Tibial nerve (tissue), 4 donors: ENCODE data around the gene KCTD12. TPM values are rescaled to one million over a fixed set of nuclear protein-coding genes. Genes with fewer than 3 reads are reported as not detected.

Source experiments
- DNase-seq, 2 donors: peaks; one replicate each; pipeline ENCODE4 v3.0.0-alpha.2; 2019; ENCODE audit warnings: low spot score in 2 of 2
- H3K27ac ChIP-seq, 4 donors: fragments of 200-600 bp; sonication (generic) in 3 of 4; one replicate each; pipeline ENCODE4 v1.5.1; 2017 to 2019; ENCODE audit warnings: mild to moderate bottlenecking in 1 of 4
- H3K27me3 ChIP-seq, 2 donors: fragments of 200-600 bp; sonication (generic) in 1 of 2; one replicate each; pipeline versions ENCODE4 v1.5.1 to v1.6.0; 2017 to 2019
- H3K36me3 ChIP-seq, 3 donors: fragments of 200-600 bp; sonication (generic); one replicate each; pipeline ENCODE4 v1.5.1; 2018 to 2019
- H3K4me1 ChIP-seq, 4 donors: fragments of 200-600 bp; sonication (generic) in 3 of 4; one replicate each; pipeline ENCODE4 v1.5.1; 2017 to 2019
- H3K4me3 ChIP-seq, 4 donors: fragments of 200-600 bp; sonication (generic) in 3 of 4; one replicate each; pipeline ENCODE4 v1.5.1; 2017 to 2019; ENCODE audit warnings: mild to moderate bottlenecking in 1 of 4, moderate library complexity in 1 of 4
- H3K9me3 ChIP-seq, 4 donors: fragments of 200-600 bp; sonication (generic) in 3 of 4; one replicate each; pipeline ENCODE4 v1.5.1; 2017 to 2019
- EP300 ChIP-seq, 2 donors: sonication (generic); formaldehyde crosslinking; IDR thresholded peaks; one replicate each; pipeline ENCODE4 v1.6.1; 2017; ENCODE audit warnings: antibody characterized with exemption in 2 of 2, mild to moderate bottlenecking in 1 of 2
- POLR2A ChIP-seq, 2 donors: fragments of 450-650 bp; IDR thresholded peaks; one replicate each; pipeline ENCODE4 v1.6.1; 2017; ENCODE audit warnings: antibody characterized with exemption in 2 of 2, mild to moderate bottlenecking in 2 of 2, moderate library complexity in 2 of 2
- WGBS, 2 donors: methylation state at CpG; one replicate each; pipeline ENCODE4 v1.1.5; 2018; 5-methylcytosine and 5-hydroxymethylcytosine counted together
- total RNA-seq, 4 donors: library from RNA; depleted of rRNA; stranded (reverse); fragments of >200 nt; gene quantifications; one replicate each; pipeline ENCODE4 v1.1.0, GENCODE V29; 2016
- TF ChIP-seq, protein P1 (sequence below), 5 experiments: fragments of 200-600 bp in 3 of 5; fragments of 450-650 bp in 2 of 5; sonication (generic) in 3 of 5; IDR thresholded peaks; one replicate each; pipeline ENCODE4 v1.5.1; 2016 to 2019; ENCODE audit warnings: antibody characterized with exemption in 5 of 5, mild to moderate bottlenecking in 3 of 5, moderate library complexity in 2 of 5

Gene KCTD12
- total RNA-seq, 4 donors from 2014 or later: 126 to 217 (median 159) TPM

DNA sequence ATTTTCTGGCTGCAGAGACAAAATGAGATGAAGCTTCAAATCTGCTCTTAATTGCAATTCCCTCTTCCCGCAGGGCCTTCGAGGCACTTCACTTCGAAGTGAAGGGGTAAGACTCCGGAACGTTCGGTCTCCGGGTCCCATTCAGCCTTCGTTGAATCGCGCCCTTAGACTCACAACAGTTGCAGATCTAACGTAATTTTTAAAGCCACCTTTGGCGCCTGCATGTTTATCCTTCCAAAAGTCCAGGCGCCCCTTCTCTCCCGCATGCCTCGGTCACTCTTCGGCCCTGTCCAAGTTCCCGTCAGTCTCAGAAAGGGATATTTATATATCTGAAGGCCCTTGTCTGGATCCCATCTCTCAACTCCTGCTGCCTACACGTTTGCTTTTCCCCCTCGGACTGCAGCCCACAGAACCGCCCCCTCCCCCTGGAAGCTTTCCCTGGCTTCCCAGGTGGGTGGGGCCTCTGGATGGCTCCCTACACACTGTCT is 915 bp upstream of the KCTD12 start:
- Histone ChIP-seq H3K36me3 (no peaks in the 10 kb centered on the region), H3K27me3 (no peaks in the 10 kb centered on the region), H3K9me3 (no peaks in the 10 kb centered on the region), H3K4me3 (peak overlapping the region; percentile 73 to 95 (median 82)), H3K4me1 (peaks cover 0 to 34% (median 6%) of the 10 kb centered on the region in 4 donors), H3K27ac (peak overlapping the region; percentile 81 to 98 (median 92))
- TF ChIP-seq POLR2A (IDR thresholded peaks at IDR 0.05): no peak
- TF ChIP-seq, protein P1, sequence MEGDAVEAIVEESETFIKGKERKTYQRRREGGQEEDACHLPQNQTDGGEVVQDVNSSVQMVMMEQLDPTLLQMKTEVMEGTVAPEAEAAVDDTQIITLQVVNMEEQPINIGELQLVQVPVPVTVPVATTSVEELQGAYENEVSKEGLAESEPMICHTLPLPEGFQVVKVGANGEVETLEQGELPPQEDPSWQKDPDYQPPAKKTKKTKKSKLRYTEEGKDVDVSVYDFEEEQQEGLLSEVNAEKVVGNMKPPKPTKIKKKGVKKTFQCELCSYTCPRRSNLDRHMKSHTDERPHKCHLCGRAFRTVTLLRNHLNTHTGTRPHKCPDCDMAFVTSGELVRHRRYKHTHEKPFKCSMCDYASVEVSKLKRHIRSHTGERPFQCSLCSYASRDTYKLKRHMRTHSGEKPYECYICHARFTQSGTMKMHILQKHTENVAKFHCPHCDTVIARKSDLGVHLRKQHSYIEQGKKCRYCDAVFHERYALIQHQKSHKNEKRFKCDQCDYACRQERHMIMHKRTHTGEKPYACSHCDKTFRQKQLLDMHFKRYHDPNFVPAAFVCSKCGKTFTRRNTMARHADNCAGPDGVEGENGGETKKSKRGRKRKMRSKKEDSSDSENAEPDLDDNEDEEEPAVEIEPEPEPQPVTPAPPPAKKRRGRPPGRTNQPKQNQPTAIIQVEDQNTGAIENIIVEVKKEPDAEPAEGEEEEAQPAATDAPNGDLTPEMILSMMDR (IDR thresholded peaks at IDR 0.05): no peak
- no peak for TF ChIP-seq EP300 (IDR thresholded peaks at IDR 0.05)
- no peak for DNase-seq
- WGBS, 2 donors: 3 to 10% methylated on average over 20 of the region's 20 CpGs

DNA sequence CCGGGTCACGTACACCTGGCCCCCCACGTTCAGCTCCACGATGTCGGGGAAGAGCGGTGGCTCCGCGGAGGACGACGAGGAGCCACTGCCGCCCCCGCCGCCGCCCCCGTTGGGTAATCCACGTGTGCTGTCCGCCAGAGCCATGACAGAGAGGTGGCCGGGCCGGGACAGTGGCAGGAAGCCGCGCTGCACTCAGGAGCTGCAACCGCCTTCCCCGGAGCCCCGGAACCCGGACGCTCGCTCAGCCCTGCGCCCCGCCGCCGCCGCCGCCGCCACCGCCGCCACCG is 257 bp downstream of the KCTD12 start:
- no peak for DNase-seq
- Histone ChIP-seq H3K9me3 (no peaks in the 10 kb centered on the region), H3K27ac (peak overlapping the region; percentile 81 to 98 (median 92)), H3K36me3 (no peaks in the 10 kb centered on the region), H3K4me3 (peak overlapping the region; percentile 73 to 95 (median 82)), H3K4me1 (peaks cover 0 to 42% (median 8%) of the 10 kb centered on the region in 4 donors), H3K27me3 (no peaks in the 10 kb centered on the region)
- TF ChIP-seq, protein P1 (IDR thresholded peaks at IDR 0.05): no peak
- TF ChIP-seq EP300 (IDR thresholded peaks at IDR 0.05): no peak
- TF ChIP-seq POLR2A (IDR thresholded peaks at IDR 0.05): no peak
- 3% methylated on average over 16 of the region's 37 CpGs; no CpG with 5 or more reads in 1 of the 2 donors for WGBS, 2 donors

DNA sequence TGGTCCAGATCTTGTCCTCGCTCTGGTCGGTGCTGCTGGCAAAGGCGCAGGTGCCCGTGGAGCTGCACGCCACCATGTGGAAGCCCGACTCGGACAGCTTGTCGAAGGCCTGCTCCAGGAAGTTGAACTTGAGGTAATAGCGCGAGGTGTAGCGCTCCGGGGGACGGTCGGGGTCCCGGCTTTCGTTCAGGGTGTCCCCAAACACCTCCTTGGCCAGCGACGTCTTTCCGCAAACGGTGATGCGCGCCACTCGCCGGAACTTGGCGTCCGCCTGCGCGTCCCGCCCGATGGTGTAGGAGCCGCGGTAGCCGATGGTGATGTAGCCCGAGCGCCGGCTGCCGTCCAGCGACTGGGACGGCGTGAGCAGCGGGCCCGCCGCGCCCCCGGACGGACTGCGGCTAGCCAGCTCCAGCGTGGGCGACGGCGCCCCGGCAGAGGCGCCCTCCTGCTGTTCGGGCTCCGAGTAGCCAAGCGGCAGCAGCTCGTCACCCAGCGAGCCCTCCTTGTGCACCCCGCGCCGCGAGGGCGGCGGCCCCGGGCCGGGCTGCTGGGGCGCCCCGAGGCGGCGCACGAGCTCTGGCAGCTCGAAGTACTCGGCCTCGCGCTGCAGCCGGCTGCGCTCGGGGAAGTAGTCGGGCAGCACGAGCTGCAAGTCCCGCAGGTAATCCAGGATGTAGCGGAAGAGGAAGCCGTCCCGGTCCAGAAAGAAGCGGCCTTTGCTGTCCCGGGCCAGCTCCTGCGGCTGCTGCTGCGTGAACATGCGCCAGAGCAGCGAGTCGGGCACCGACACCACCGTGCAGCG is 801 bp downstream of the KCTD12 start:
- peak; percentile 63 to 68 for DNase-seq
- Histone ChIP-seq H3K9me3 (no peaks in the 10 kb centered on the region), H3K4me1 (peaks cover 0 to 48% (median 9%) of the 10 kb centered on the region in 4 donors), H3K27ac (peak overlapping the region; percentile 81 to 98 (median 92)), H3K36me3 (no peaks in the 10 kb centered on the region), H3K27me3 (no peaks in the 10 kb centered on the region), H3K4me3 (peak overlapping the region; percentile 73 to 95 (median 82))
- WGBS, 2 donors: 0 to 1% methylated on average over 50 to 57 of the region's 94 CpGs
- TF ChIP-seq POLR2A (IDR thresholded peaks at IDR 0.05) (peak in 1 of 2 donors; percentile 6), EP300 (IDR thresholded peaks at IDR 0.05) (peak in 1 of 2 donors; percentile 67)
- TF ChIP-seq, protein P1 (IDR thresholded peaks at IDR 0.05): peak in 4 of 5 experiments; percentile 50 to 67 (median 58)

DNA sequence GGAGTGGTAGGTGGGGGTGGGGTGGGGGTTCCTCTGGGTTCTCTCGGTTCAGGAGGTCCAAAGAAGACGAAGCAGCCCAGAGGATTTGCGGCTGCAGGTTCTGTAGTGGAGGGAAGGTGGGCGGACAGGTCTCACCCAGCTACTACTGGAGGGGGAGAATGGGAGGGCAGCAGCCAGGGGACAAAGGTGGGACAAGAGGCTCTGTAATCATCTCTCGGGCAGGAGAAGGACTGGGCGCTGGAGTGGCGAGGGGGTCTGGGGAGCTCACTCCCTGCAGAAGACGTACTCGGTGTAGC is 1.4 kb downstream of the KCTD12 start:
- no peaks in the 10 kb centered on the region for H3K9me3 ChIP-seq

More for the DNA sequence above, 1.4 kb downstream of the KCTD12 start:
- Histone ChIP-seq H3K36me3 (no peaks in the 10 kb centered on the region), H3K4me1 (peaks cover 0 to 53% (median 11%) of the 10 kb centered on the region in 4 donors), H3K27ac (peak overlapping the region; percentile 81 to 98 (median 92)), H3K4me3 (peak overlapping the region; percentile 73 to 95 (median 82)), H3K27me3 (no peaks in the 10 kb centered on the region)
- 3 to 7% methylated on average over 7 to 9 of the region's 9 CpGs for WGBS, 2 donors
- no peak for DNase-seq
- TF ChIP-seq POLR2A (IDR thresholded peaks at IDR 0.05) (no peak), EP300 (IDR thresholded peaks at IDR 0.05) (no peak)
- TF ChIP-seq, protein P1 (IDR thresholded peaks at IDR 0.05): no peak
